Right lobe of liver (tissue), 6 donors: ENCODE data around the gene STT3A. TPM values are rescaled to one million over a fixed set of nuclear protein-coding genes. Genes with fewer than 3 reads are reported as not detected.

Experiments
- ATAC-seq, 4 donors: fragments of 200-7000 bp; cut with Tn5 transposase; one replicate each; pipeline ENCODE4 v1.9.1; 2020; ENCODE audit warnings: mild to moderate bottlenecking in 4 of 4, moderate library complexity in 4 of 4
- DNase-seq, 3 donors: peaks; one replicate each; pipeline ENCODE4 v3.0.0-alpha.2; 2020
- H3K27ac ChIP-seq, 3 donors: fragments of 200-600 bp; one replicate each; pipeline ENCODE4 v1.8.0; 2022
- H3K27me3 ChIP-seq, 2 donors: fragments of 200-600 bp; one replicate each; pipeline ENCODE4 v1.8.0; 2022
- H3K36me3 ChIP-seq, 4 donors: fragments of 200-600 bp; sonication (generic) in 1 of 4; one replicate each; pipeline versions ENCODE4 v1.5.1 to v1.8.0; 2017 to 2022; ENCODE audit warnings: control low read depth in 1 of 4
- H3K4me1 ChIP-seq, 4 donors: fragments of 200-600 bp; sonication (generic) in 1 of 4; one replicate each; pipeline versions ENCODE4 v1.5.1 to v1.8.0; 2017 to 2022; ENCODE audit warnings: control low read depth in 1 of 4
- H3K4me3 ChIP-seq, 3 donors: fragments of 200-600 bp; one replicate each; pipeline ENCODE4 v1.8.0; 2022
- H3K9me3 ChIP-seq, 4 donors: fragments of 200-600 bp; sonication (generic) in 1 of 4; one replicate each; pipeline versions ENCODE4 v1.5.1 to v1.8.0; 2017 to 2022; ENCODE audit warnings: control low read depth in 1 of 4
- CTCF ChIP-seq, 4 donors: fragments of 200-600 bp in 3 of 4; fragments of 450-650 bp in 1 of 4; IDR thresholded peaks; one replicate each; pipeline versions ENCODE4 v1.5.1 to v1.8.0; 2016 to 2022; ENCODE audit warnings: antibody characterized with exemption in 4 of 4, mild to moderate bottlenecking in 2 of 4
- POLR2A ChIP-seq: fragments of 450-650 bp; IDR thresholded peaks from one replicate; pipeline ENCODE4 v1.6.1; 2017; ENCODE audit warnings: antibody characterized with exemption, mild to moderate bottlenecking
- WGBS: methylation state at CpG from one replicate; pipeline ENCODE4 v1.1.6; 2018; ENCODE audit warnings: low coverage, low lambda C conversion rate; ENCODE audit not compliant: insufficient coverage; ENCODE audit errors: missing lambda C conversion rate; 5-methylcytosine and 5-hydroxymethylcytosine counted together
- intact Hi-C, 2 donors: fragments of 100-400 bp; cut with DNase I; formaldehyde crosslinking; loops; one replicate each; pipeline versions ENCODE4 v1.11.2 to v1.14.1; 2022
- total RNA-seq, 6 experiments: library from RNA; depleted of rRNA in 2 of 6; stranded (reverse); fragments of >200 nt in 2 of 6; fragmentation: NEBNext Ultra II Directional in 3 of 6; extraction: Animal tissue kit (Norgen Biotek cat#: 25700) in 3 of 6; gene quantifications; one replicate each; pipeline versions ENCODE4 v1.1.0 to v1.2.4, GENCODE V29; 2016 to 2023
- donor health status: DM: no; HTN: yes; CAD: no.
- donor health status: DM: no; HTN: no; CAD: no.
- donor health status: DM: no; HTN: no; CAD: no.
- donor health status: DM: no; HTN: yes; CAD: no.
- donor health status: DM: no; HTN: yes; CAD: no.

STT3A gene
- total RNA-seq, 6 experiments from 2014 or later, result 73.3 to 108 (median 86.8) TPM

GRCh38 chr11:125553357-125553756, 39.3 kb upstream of the STT3A start:
- 100% methylated on average over 1 of the region's 1 CpG for WGBS
- H3K4me1 ChIP-seq, result no peaks in the 10 kb centered on the region
- H3K9me3 ChIP-seq, result peaks cover 0 to 12% (median 2%) of the 10 kb centered on the region in 4 donors
- no peak overlapping the region for H3K27ac ChIP-seq
- no peak overlapping the region for H3K4me3 ChIP-seq
- TF ChIP-seq CTCF (IDR thresholded peaks at IDR 0.05), result no peak
- no peak for TF ChIP-seq POLR2A
- no peak for DNase-seq
- H3K36me3 ChIP-seq, result no peaks in the 10 kb centered on the region
- intact Hi-C loops, result no loop called here
- ATAC-seq, result no peak
- no peaks in the 10 kb centered on the region for H3K27me3 ChIP-seq

GRCh38 chr11:125554038-125554437, 38.6 kb upstream of the STT3A start:
- TF ChIP-seq POLR2A (no peak), CTCF (IDR thresholded peaks at IDR 0.05) (no peak)
- Histone ChIP-seq H3K36me3 (no peaks in the 10 kb centered on the region), H3K4me3 (no peak overlapping the region), H3K9me3 (peaks cover 0 to 12% (median 2%) of the 10 kb centered on the region in 4 donors), H3K27ac (no peak overlapping the region), H3K4me1 (no peaks in the 10 kb centered on the region), H3K27me3 (no peaks in the 10 kb centered on the region)
- intact Hi-C loops, result no loop called here
- DNase-seq (no peak), ATAC-seq (peak in 3 of 4 donors; percentile 36 to 53 (median 52))
- 33% methylated on average over 1 of the region's 3 CpGs for WGBS

- Histone ChIP-seq H3K4me3 (no peak overlapping the region), H3K4me1 (peaks cover 0 to 28% (median 9%) of the 10 kb centered on the region in 4 donors), H3K27ac (no peak overlapping the region), H3K9me3 (no peaks in the 10 kb centered on the region), H3K27me3 (no peaks in the 10 kb centered on the region), H3K36me3 (no peaks in the 10 kb centered on the region)
- ATAC-seq (no peak), DNase-seq (no peak)
- intact Hi-C loops, result no loop called here
- WGBS, result 89% methylated on average over 3 of the region's 3 CpGs
- no peak for TF ChIP-seq CTCF (IDR thresholded peaks at IDR 0.05)
- no peak for TF ChIP-seq POLR2A
Measured at GRCh38 chr11:125559888-125560287, 32.8 kb upstream of the STT3A start.

- no peak overlapping the region for H3K27ac ChIP-seq
- H3K36me3 ChIP-seq, result no peaks in the 10 kb centered on the region
- intact Hi-C loops, result no loop called here
- H3K27me3 ChIP-seq, result no peaks in the 10 kb centered on the region
- no peak for TF ChIP-seq CTCF (IDR thresholded peaks at IDR 0.05)
- no peak for TF ChIP-seq POLR2A
- no peak overlapping the region for H3K4me3 ChIP-seq
- 82% methylated on average over 1 of the region's 1 CpG for WGBS
- peaks cover 0 to 46% (median 14%) of the 10 kb centered on the region in 4 donors for H3K4me1 ChIP-seq
- no peak for ATAC-seq
- no peaks in the 10 kb centered on the region for H3K9me3 ChIP-seq
- no peak for DNase-seq
Measured at GRCh38 chr11:125561924-125562323, 30.7 kb upstream of the STT3A start.

- 48% methylated on average over 4 of the region's 4 CpGs for WGBS
- no peak overlapping the region for H3K4me3 ChIP-seq
- TF ChIP-seq POLR2A (no peak), CTCF (IDR thresholded peaks at IDR 0.05) (no peak)
- no peaks in the 10 kb centered on the region for H3K27me3 ChIP-seq
- intact Hi-C loops, result no loop called here
- H3K36me3 ChIP-seq, result no peaks in the 10 kb centered on the region
- H3K27ac ChIP-seq, result peak overlapping the region in 1 of 3 donors; percentile 26
- H3K9me3 ChIP-seq, result no peaks in the 10 kb centered on the region
- ATAC-seq, result peak; percentile 18 to 57 (median 30)
- no peak for DNase-seq
- H3K4me1 ChIP-seq, result peaks cover 0 to 49% (median 14%) of the 10 kb centered on the region in 4 donors
Measured at GRCh38 chr11:125562430-125562829, 30.2 kb upstream of the STT3A start.
